HG02970 (cell line): Measurements from ENCODE around the gene DTYMK.

Experiments
- ATAC-seq: cut with Tn5 transposase; IDR thresholded peaks from one replicate; pipeline ENCODE4 v1.9.1; 2021; ENCODE audit warnings: mild to moderate bottlenecking, moderate library complexity, moderate number of reproducible peaks; ENCODE audit not compliant: unreplicated experiment, low FRiP score

The DTYMK gene

DNA sequence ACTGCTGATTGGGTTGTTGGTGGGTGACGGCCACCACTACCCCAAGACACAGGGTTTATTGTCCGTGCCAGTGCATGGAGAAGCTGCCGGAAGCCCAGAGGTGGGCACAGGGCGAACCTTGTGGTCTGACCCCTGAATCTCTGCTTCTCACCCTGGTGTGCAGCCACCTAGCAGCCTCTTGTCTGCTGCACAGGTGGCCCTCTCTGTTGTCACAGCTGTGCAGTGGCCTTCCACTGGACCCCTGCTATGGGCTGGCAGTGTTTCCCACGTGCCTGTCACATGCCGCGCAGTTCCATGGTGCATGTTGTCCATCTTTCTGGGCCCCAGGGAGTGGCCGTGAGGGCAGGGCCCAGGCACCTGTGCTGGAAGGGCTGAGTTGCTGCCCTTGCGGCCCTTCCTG, 33.9 kb downstream of the DTYMK start:
- ATAC-seq = no peak

DNA sequence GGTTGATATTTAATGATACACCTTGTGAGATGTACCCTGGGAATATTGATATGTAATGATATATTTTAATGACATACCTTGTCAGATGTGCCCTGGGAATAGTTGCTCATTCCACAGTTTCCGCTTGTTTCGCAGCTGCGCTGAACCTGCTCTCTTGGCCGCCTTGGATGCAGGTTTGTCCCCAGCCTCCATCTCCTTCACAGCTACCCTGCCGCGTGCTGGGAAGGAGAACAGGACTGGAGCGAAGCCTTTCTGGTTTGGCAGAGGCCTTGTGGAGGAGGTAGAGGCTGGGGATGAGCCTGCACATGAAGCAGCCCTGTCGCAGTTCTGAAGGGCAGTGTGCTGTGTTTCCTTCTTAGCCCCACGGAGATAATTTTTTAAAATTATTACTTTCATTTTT, 34.5 kb downstream of the DTYMK start:
- ATAC-seq = no peak

DNA sequence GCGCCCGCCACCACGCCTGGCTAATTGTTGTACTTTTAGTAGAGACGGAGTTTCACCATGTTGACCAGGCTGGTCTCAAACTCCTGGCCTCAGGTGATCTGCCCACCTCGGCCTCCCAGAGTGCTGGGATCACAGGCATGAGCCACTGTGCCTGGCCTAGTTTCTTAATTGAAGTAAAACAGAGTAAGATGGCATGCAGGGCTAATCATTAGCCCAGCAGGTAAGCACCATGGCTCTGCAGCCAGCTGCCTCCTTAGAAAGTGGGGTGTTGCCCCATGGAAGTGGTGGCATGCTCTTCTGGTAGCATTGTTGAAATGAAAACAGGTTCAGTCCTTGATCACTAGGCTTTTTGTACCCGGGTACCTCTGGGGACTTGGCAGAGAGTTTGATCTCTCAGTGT, 36.7 kb downstream of the DTYMK start:
- ATAC-seq = no peak

DNA sequence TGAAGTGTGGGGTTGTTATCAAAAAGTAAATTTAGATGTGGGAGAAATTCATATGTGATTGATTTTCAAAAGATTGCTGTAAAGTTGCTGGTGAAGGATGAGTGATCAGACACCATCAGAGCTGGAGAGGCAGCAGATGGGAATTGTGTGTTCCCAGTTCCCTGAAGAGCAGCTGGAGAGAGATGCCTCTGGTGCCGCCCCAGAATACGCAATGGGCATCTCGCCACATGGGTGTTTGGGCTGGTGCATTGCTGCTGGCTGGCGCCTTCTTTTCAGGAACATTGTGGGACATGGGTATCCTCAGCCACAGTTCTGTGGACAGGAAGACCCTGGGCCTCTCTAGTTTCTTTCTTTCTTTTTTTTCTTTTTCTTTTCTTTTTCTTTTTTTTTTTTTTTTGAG, 37.2 kb downstream of the DTYMK start:
- ATAC-seq = no peak

DNA sequence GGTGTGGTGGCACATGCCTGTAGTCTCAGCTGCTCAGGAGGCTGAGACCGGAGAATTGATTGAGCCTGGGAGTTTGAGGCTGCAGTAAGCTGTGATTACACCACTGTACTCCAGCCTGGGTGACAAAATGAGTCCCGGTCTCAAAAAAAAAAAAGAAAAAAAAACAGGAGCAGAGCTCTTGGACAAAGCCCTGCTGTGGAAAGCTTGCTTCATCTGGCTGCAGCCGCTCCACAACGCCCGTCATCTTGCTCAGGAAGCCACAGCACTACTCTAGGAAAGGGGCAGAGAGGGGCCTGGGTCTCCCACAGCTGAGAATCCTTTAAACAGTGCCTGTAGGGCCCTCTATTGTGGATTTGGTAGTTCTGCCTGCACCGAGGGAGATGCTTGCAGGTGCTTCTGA, 38.2 kb downstream of the DTYMK start:
- ATAC-seq = no peak

DNA sequence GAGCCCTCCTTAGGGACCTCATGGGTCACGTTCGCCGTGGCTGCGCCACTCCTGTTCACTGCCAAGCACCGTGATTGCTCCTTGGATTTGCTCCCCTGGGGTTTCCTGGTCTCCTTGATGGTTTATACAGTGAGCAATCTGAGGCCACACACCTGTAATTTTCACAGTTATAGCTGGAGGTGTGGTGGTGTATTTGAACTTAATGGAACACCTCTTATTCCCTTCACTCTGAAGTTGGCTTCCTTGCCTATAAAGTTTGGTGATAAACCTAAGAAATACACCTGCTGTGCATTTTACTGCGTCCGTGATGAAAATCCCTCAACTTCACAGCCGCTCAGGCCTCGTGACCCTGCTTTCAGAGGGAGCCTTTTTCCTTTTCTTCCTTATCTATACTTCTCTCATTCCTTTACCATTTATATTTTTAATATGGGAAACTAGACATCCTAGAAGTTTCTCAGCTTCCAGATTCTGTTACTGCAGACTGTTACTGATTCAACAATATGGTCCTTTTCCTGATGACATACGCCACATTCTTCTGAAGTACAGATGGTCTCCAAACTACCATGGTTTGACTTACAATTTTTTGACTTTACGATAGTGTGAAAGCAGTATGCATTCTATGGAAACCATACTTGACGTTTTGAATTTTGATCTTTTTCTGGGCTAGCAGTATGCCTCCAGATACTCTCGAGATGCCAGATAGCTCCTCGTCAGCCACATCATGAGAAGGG, 40.5 kb downstream of the DTYMK start:
- no peak for ATAC-seq

DNA sequence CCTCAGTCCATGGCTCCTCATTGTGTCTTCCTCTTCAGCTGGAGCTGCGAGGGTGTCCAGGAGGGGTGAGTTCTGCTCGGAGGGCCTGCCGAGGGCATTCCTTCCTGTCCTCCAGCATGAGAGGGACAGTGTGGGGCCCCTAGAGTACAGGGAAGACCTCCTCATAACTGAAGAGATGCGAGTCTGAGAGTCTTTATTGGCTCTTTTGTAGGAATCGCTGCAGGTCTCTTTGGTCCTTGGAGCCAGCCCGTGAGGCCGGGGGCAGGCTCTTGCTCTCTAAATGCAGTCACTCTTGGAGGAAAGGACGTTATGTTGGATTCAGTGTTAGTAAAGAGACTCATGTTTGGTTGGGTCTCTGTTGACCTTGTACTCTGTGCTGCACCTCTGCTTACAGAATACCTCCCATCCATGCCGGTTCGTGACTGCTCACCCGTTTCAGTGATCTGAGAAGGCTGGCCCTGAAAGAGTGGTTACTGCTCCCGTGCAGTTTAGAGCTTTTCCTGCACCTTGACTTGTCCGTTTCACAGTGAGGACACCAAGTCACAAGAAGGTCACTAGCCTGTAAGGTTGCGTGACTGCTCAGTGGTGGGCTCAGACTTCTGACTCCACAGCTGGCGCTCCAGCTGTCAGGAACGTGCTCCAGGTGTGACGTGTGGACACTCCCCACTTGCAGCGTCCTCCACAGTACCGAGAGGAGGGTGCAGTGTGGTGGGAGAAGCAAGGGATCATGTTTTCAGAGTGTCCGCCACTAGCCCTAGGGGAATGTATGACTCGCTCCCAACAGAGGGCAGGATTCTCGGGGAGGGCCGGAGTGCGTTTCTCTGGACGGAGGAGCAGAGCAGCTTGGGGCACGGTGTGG, 41.3 kb downstream of the DTYMK start:
- no peak for ATAC-seq

DNA sequence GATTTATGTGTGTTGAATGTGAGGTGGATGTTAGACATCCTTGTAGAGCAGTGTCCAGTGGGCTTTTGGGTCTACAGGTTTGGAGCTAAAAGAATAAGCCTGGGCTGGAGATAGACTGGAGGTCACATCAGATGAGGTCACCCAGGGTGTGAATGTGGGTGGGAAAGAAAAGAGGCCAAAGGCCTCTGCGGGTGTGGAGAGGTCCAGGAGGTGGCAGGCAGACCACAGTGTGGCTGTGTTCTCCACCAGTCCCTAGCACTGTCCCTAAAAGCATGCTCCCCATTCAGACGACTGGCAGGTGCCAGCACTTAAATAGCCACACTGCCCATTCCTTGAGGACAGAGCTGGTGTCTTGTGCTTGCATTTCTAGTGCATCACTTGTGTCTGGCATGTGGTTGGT, 45.0 kb downstream of the DTYMK start:
- ATAC-seq = no peak

DNA sequence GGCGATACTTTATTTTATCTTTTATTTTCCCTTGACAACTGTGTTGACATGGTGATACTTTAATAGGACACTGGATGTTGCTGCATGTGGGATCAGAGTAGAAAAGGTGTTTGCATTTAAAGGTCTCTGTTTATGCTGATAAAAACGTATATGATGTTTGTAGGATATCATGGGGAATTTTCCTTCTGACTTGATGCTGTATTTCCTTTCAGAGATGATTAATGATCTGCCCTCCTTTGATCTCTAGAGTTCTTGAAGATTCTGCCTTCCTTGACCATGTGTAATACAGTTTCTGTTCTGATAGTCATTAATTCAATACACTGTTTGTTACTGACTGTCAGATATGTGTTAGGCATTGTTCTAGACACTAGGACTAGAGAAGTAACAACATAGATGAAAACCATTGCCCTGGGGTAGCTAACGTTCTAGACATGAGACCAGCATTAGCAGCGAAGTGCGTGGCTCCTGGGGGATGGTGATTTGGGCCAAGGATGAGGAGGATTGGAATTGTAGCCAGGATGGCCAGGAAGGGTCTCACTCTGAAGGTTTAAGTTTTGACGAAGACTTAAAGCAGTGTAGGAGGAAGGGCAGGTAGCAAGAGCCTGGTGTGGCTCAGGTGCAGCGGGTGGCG, 46.3 kb downstream of the DTYMK start:
- no peak for ATAC-seq

DNA sequence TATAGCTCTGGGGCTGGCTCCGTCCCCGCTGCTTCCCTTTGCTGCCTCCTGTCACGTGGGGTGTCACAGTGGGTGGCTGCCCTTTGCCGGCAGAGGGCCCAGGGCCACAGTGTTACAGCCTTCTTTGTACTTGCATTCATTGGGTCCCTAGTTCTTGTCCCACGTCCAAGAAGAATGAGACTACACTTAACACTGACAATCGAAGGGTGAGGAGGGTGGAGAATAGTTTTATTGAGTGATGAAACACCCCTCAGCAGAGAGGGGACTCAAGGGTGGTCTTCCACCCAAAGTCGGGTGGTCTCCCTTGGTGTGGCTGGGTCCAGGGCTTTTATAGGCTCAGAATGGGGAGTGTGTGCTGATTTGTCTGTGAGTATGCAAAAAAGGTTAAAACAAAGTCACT, 47.2 kb downstream of the DTYMK start:
- ATAC-seq = no peak

DNA sequence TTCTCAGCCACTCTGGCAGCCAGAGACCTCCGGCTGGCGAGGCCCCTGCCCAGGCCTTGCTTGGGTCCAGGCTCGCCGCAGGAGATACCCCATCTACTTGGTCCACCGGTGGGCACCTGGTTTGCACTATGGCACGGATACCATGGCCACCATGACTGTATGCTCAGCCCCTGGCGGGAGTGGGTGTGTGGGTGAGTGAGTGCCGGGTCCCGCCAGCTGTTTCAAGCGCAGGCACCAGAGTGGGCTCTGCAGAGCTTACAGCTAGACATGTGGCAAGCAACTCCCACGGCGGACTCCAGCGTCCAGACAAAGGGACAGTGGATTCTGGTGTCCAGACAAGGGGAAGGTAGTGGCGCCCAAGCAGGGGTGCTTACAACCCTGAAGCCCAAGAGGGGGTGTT, 47.7 kb downstream of the DTYMK start:
- ATAC-seq = no peak

DNA sequence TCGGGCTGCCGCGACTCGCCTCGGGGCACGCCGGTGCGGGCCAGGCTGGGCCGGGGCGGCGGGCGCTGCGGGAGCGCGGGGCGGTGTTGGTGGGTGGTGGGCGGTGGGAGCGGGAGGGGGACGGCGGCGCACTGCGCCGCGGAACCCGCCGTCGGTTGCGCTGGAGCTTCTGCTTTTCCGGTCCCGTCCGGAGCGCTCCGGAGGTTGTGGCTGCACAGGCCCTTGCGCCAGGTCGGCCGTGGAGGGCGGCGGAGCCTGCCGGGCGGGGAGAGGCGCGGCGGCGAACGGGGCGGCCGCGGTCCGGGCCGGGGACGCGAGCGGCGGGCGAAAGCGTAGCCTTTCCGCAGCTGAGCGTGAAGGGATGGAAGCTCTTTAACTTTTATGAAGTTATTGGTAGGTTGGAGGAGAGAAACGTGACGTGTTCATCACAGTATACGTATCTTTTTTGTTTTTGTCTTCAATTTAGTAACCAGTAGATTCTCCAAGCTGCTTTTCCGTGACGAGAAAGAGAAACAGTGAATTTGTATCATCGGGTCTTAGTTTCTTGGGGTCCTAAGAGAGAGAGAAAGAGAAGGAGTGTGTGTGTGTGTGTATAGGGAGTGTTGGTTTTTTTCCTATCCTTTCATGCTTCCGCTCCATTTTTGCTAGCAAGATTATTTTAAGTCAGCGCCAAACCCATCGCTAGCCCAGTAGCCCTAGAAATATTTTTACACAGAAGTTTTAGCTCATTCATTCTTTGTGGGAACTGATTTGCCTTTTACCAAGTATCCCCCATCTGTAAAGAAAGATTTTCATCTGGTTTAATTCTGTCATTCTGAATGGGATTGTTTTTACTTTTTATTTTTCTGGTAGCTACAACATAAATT, 48.6 kb downstream of the DTYMK start:
- peak; percentile 14 for ATAC-seq

DNA sequence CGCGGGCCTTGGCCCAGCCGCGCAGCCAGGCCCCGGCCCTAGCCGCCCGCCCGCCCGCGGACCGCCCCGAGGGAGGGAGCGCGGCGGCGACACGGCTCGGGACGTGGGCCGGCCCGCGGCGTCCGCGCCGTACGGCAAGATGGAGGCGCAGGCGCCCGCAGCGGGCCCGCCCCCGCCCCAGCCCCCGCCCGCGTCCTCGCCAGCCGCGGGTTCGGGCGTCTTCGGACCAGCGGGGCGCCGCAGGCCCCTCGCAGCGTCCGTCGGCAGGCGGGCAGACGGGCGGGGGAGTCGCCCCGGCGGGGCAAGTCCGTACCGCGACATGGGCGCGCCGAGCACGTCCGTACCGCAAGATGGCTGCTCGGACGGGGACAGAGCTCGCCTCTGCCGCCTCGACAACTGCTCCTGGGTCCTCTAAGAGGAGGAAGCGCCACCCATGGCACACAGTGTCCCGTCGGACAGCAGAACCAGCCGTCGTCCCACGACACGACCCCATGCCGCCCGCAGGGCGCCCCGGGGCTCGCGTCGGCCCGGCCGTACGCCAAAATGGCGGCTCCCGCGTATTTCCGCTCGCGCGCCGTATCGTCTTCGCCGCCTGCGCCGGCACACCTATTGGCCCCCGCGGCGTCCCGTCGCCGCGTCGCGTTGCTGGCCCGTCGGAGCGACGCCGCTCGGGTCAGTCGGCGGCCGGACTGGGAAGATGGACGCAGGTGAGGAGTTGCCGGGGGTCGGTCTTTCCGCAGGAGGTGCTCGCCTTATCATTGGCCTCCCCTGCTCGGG, 49.4 kb downstream of the DTYMK start, which contains the start of the genes ATG4B and THAP4:
TSS of gene ATG4B (plus strand) at position 676 of the 777 bp plus-strand sequence. CDS start at position 698, 22 bp downstream.
TSS of gene THAP4 (minus strand) at position 141 of the 777 bp plus-strand sequence. CDS start 141 bp downstream, outside the sequence.
- ATAC-seq = peak; percentile 66

DNA sequence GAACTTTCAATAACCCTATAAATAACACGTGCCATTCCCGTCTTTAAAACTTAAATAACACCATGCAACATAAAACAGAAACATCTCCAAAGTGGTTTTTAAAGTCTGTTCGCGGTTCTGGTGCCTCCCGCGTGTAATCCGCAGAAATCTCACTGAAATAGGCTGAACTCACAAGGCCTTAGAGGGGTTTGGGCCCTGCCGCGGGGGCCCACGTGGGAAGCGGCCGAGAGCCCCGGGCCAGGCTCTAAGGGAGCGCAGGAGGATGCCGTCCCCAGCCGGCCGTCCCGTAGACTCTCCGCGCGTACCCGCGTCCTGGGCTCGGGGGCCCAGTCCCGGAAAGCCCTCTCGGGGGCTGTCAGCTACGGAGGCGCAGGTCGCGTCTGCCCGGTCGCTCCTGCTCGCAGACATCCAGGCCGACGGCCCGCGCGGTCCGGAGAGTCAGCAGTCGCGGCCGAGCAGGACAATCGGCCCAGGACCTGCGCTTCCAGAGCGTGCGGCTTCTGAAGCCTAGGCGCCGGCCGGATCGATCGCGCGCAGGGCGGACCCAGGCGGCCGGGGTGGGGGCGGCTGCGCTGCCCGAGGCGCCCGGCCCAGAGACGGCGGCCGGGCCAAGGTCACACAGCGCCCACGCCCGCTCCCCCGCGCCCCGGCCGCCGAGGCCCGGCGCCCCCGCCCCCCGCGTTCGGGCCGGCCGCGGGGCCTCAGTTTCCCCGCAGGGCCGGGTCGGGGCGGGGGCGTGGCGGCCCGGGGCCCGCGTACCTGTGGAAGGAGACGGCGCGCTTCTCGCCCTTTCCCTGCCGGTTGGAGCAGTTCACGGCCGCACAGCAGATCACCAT, 50.2 kb downstream of the DTYMK start:
- ATAC-seq = peak; percentile 26

DNA sequence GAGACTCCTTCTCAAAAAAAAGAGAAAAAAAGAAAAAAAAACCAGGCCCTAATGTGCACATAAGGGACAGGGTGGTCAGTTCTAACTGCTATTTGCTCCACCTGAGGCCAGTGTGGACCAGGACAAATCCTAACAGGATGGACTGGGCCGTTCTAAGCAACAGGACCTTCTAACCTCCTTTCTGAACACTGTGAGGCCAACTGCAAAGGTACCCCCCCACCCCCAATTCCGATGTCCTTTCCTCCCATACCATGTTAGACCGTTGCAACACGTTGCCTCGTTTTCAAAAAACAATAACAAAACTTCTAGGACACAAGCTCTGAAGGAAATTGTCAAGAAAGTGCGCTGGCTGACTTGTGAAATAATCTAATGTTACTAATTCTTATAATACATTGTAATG, 50.9 kb downstream of the DTYMK start:
- ATAC-seq = no peak

DNA sequence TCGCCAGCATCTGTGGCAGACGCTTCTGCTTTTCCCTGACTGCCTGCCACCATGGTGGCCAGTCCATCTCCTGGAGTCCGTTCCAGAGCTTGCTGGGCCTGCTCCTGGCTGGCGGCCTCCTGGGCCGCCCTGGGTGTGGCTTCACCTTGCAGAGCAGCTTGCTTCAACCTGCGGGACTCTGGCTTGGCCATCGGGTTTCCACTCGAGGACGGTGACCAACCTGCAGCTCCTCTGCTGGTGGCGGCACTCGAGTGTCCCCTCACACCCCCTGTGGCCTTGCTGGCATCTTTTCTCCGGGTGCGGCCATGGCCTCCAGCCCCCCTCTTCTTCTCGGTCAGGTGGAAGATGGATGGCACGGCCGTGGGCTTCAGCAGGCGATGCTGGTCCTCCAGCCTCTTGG, 53.1 kb downstream of the DTYMK start:
- no peak for ATAC-seq

DNA sequence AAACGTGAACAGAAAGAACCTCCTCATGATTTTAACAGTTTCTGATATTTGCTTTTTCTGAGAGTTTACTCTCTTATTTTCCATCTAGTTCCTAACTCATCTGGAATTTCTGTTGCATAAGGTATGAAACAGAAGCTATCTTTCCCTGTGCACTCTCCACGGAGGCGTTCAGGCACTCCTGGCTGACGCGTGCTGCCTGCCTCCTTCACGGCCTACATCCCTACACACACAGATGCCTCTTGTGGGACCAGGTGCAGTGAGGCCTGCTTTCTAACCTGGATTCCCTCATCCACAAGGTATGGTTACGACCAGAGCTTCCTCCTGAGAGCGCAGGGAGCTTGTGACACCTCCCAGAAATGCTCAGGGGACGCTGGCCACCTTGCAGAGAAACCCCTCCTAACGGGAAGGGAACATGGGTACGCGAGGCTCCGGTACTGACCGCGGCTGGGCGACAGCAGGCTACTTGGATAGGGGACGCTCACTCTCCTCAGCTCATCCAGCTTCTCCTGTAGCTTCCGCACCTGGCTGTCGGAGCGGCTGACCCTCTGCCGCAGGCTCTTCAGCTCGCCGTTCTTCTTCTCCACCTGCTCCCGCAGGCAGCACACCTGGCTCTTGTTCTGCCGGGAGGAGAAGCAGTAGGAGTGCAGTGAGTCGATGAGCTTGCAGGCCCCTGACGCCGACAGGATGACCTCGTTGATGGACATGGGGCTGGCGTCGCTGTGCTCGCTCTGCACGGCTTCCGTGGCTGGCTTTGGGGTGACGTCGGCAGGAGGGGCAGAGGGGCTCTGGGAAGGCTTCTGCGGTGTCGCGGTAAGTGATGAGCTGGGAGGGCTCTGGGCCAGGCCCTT, 53.9 kb downstream of the DTYMK start:
- no peak for ATAC-seq
